GM21423 (cell line): ENCODE measurements around the gene BSPRY.
"Not testable (repeated sequence)": the region's sequence is repeated elsewhere in the genome, so short reads cannot be mapped to it uniquely, and the experiment has no call there.

Experiments used
- ATAC-seq: cut with Tn5 transposase; IDR thresholded peaks from one replicate; pipeline ENCODE4 v1.9.1; 2021; ENCODE audit warnings: mild to moderate bottlenecking, moderate library complexity; ENCODE audit not compliant: unreplicated experiment

The BSPRY gene

DNA sequence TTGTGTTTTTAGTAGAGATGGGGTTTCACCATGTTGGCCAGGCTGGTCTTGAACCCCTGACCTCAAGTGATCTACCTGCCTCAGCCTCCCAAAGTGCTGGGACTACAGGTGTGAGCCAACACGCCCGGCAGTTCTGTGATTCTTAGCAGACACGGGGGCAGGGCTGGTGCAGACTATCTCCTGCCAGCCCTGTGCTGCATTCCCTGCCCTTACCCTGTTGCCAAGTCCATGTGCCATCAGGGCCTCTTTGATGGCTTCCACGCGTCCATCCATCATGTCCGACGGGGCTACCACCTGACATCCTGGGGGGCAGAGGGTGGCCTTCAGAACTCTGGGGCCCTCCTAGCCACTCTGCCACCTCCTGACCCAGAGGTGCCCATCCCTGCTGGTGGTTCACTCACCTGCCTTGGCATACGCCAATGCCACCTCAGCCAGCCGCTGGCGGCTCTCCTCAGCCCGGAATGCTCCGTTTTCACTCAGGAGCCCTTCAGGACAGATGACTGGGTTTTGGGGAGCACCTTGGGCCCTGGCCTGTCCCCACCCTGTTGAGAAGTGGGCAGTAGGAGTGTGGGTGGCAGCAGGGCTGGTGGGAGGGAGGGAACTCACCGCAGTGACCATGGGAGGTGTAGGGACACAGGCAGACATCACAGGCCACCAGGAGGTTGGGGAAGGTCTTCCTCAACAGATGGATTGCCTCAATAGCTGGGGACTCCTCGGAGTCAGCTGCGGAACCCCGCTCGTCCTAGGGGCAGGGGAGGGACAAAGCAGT is 41.0 kb downstream of the BSPRY start:
- no peak for ATAC-seq

DNA sequence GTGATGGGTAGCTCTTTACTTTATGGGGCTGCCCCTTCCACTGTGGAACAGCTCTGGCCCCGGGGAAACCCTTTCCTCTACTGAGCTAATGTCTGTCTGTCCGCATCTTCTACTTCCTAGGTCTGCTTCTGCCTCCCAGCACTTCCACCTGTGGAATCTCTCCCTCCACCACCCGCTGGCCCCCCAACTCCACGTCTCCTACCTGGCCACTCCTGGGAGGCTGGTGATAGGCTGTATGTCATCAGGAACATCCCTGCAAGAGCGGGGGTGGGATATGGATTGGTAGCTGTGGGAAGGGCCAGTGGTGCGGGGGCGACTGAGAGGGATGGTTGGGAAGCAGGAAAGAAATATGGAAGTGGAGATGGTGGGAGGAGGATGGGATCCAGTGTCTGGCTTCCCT is 42.6 kb downstream of the BSPRY start:
- no peak for ATAC-seq

DNA sequence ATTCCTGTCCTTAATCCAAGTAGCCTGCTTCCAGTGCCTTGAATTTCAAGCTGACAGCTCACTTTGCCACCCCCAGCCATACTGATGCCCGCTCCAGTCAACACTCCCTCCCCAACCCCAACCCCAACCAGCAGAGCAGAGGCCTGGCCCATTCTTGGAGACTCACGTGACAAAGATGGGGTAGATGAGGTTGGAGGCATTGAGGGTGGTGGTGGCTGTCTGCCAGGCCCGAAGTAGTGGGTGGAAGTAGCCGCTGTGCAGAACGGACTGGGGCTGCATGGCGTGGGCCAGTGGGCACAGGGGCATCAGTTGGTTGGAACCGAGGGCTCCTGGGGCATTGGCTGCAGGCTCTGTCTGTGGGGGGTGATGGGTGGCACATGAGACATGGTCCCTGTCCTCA is 43.9 kb downstream of the BSPRY start:
- ATAC-seq = no peak

DNA sequence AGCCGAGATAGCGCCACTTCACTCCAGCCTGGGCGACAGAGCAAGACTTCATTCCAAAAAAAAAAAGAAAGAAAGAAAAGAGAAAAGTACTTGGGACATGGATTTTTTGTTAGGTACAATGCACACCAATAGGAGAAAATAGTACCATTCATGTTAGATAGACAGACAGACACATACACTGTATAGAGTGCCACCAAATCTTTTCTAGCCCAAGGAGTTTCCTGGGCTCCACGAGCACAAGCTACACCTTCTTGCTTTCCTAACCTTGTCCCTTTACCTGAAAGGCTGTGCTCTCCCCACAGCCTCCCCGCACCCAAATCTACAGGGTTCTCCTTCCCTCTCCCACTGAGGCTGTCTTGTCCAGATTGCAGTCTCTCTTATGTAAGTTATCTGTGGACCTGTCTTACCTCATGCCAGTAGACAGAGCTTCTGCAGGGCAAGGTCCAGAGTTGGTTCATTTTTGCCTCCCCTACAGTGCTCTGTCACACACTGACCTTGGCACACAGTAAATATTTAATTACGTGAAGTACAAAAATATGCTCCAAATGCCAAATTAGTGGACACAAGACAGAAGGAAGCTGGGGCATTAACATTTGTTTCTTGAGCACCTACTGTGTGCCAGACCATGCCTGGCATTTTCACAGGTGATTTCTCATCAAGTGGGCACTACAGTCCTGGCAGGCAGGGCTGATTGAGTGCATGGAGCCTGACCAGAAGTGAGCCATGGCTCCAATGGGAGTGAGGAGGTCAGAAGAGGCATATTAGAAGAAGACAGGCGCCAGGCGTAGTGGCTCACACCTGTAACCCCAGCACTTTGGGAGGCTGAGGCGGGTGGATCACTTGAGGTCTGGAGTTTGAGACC is 45.9 kb downstream of the BSPRY start:
- no peak for ATAC-seq

DNA sequence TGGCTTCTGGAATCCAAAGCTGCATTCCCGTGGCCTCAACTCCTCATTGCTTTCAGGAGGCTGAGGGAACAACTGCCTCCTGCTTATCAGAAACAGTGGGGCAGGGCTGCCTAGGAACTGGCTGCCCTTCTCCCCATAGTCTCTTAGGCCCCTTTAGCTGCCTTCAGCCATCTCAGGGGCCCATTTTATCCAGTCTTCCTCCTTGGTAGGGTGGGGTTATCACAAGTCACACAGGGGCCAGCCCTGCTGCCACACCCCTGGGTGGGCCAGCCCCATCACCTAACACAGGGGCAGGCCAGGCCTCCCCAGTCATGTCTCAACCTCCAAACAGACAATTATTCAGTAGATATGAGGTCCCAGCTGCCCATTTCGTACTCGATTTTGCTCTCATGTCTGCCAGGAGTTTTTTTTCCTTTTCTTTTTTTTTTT is 47.9 kb downstream of the BSPRY start:
- no peak for ATAC-seq

DNA sequence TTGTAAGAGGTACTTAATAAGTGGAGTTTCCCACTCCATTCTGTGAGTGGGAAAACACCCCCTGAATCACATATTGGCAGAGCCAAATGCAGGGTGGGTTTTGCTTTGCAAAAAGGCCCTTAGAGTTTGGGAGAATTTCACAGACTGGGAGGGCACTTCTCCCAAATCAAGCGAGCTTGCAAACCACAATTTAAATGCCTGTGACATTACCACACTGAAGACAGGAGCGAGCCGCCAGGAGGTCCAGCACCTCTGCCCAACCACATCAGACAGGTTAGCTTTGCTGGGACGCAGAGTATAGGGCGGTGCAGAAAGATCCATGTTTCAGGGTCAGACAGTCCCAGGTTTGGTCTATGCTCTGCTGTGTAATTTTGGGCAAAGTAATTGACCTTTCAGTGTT is 49.5 kb downstream of the BSPRY start:
- no peak for ATAC-seq

DNA sequence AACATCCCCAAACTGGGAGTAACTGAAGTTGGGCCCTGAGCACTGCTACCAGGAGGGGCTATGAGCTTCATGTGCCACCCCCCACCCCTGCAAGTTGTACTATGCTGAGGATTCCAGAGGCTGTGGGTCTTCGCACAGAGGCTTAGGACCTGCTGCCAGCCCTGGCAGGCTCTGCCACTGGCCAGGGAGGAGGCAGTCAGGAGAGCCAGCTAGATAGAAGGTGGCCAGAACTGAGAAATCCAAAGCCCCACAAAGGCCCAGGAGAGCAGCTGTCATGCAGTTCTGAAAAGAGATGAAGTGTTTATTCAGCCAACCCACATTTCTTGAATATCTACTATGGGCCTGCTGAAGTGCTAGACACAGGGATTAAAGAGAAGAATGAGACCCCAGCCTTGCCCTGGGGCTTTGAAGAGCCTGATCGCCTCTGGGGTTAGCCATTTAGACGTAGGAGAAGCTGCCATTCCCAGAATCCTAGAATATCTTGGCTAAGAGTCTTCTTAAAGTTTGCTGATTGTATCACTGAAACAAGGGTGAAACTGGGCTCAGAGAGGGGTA is 50.4 kb downstream of the BSPRY start:
- ATAC-seq = no peak

DNA sequence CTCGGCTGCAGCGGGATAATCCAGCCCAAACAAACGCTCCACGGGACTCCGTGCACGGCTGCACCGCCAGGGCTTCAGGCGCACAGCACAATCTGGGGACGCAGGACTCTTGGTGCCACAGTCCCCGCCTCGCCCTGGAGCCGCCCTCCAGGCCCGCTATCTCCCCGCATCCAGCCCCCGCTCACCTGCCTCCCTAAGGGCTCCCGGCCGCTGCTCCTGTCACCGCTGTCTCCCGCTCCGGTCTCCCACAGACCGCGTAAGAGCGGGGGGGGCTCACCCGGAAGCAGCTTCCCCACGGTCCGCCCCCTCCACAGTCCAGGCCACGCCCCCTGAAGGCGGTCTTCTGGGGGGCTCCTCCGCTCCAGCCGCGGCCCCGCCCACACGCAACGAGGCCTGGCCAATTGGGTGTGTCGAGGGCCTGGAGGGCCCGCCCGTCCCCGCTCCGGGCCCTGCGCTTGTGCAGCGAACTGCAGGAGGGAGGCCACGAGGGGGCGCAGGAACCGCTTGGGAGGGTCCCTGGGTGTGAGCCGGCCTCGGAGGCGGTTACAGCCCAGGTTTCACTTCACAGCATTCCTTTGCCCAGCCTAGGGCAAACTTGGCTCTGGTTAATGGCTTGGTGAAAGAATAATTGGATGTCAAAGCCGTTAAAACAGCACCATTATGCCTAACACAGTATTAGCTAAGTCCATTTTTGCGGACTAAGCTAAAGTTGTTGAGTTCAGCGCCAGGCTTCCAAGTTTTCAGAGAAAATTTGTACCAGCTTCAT is 51.9 kb downstream of the BSPRY start, which contains the start of gene ALAD:
Gene ALAD, minus strand, starts transcription at position 258 of the 766 bp plus-strand sequence. CDS start 7,725 bp downstream, outside the sequence.
- peak; percentile 98 for ATAC-seq

DNA sequence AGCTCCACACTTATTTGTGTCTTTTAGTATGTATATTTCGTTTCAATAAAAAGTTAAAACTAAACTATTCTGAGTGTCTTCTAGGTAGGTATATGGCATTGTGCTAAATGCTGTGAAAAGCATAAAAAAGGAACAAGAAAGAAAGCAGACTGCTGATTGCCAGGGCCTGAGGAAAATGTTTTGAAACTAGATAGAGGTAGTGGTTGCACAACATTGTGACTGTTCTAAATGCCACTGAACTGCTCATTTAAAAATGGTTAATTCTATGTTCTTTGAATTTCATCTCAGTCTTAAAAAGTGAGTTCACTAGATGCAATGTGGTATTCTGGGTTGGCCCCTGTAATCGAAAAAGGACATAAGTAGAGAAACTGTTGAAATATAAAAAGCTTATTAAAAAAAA is 54.3 kb downstream of the BSPRY start:
- ATAC-seq = no peak

DNA sequence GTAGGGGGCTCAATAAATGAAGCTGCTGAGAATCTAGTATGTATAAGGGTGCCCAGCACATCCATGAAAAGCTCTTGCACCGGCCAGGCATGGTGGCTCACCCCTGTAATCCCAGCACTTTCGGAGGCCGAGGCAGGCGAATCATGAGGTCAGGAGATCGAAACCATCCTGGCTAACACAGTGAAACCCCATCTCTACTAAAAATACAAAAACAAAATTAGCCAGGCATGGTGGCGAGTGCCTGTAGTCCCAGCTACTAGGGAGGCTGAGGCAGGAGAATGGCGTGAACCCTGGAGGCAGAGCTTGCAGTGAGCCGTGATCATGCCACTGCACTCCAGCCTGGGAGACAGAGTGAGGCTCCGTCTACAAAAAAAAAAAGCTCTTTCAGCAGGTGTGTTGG is 57.0 kb downstream of the BSPRY start:
- ATAC-seq = not testable (repeated sequence)

DNA sequence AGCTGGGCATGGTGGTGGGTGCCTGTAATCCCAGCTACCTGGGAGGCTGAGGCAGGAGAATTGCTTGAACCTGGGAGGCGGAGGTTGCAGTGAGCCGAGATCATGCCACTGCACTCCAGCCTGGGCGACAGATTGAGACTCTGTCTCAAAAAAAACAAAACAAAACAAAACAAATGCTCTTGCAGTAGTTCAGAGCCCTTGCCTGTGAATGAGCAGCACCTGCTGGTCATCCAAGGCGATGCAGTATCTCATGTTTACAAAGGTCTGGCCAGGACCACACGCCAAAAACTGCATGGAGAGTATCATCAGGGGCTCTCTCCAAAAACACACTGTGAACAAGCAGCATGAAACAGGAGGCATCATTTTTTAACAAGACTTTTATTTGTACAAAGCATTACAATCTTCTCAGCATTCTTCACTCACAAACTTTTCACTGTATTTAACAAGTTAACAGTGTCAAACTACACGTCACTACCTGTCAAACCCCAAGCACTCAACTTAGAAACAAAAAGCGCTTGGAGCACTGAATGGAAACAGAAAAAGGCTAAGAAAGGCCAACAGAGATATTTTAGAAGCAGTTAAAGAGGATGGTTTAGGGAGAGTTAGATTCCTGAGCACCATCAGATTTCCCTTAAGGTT is 57.7 kb downstream of the BSPRY start:
- ATAC-seq = not testable (repeated sequence)

DNA sequence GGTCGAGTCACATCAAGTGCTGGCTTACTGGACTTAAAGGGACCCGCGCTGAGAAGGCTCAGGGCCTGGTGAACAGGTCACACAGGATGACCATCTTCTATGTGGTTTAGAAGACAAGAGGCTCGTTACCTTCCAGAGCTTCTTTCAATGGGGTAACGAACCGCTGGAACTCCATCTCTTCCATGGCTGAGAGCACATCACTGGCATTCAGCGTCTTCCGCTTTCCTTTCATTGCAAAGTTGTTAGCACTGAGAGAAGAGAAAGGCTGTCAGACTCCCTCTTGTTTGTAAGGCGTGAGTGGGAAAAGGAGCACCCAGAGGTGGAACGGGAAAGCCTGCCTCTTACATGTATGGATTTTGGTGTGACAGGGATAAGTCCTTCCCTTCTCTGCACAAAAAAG is 60.1 kb downstream of the BSPRY start:
- ATAC-seq = no peak

DNA sequence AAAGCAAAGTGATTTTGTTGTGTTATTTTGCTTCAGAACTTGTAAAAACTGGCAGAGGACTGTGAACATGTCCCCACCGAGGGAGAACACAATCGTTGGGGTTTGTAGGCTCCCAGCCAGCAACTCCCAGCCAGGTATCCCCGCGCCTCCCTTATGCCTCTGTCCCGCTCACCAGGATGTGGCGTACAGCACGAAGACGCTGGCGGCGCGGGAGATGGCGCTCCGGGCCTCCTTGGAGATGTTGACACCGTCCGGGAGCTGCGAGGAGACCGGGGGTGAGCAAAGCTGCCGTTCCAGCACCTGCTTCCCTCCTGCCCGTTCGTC is 60.5 kb downstream of the BSPRY start:
- ATAC-seq = no peak

DNA sequence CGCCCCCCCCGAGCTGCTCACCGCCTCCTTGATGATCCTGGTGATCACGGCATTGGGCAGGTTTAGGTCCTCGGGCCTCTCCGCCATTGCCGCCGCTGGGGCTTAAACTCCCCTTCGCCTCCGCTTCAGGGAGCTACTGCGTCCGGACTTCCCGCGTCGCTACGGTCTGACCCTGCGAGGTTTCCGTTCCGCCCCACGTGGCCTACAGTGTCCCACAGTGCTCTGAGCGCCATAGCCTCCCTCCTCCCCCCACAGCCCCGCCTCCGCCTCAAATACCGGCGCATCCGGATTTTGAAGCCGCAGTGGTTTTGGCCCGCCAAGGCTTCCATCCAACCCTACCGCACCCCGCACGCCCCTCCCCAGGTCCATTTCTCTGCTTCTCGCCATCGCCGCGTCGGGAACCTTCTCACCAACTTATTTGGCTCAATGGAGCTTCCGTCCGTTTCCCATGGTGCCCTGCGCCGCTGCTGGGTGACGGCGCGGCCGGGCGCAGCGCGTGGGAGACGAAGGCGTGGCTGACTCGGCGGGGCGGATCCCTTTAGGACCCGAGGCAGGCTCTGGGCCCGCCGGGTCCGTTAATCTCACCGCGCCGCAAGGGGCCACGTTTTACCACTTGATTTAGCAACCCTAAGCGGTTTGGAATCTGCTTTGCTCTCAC is 61.0 kb downstream of the BSPRY start, which contains the start of the genes C9orf43 and POLE3:
Gene C9orf43, plus strand, starts transcription at position 541 of the 658 bp plus-strand sequence. CDS start 2,747 bp downstream, outside the sequence.
Gene POLE3, minus strand, starts transcription at position 469 of the 658 bp plus-strand sequence. Its CDS starts 382 bp downstream, at position 87.
- peak; percentile 92 for ATAC-seq

DNA sequence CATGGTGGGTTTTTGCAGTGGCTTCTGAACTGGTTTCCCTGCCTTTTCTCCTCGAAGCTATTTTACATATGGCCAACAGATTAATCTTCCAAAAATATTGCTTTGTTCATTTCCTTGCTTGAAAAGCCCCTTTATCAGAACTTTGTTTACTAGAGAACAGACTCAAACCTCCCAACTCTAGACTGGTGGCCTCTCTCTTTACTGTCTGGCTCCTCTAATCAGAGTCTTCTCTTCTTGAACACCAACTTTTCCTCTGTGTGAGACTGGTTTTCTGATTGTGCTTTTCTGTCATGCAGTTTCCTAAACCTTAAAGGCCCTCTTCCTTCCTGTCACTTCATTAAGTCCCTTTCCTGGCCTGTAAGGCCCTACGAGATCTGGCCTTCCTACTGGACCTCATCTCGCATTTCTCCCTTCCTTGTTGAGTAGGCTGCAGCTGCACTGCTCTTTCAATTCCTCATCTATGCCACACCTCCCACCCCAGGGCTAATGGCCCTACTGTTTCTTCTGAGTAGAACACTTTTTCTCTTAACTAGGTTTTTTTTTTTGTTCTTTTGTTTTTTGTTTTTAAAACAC is 66.9 kb downstream of the BSPRY start:
- ATAC-seq = peak; percentile 97

DNA sequence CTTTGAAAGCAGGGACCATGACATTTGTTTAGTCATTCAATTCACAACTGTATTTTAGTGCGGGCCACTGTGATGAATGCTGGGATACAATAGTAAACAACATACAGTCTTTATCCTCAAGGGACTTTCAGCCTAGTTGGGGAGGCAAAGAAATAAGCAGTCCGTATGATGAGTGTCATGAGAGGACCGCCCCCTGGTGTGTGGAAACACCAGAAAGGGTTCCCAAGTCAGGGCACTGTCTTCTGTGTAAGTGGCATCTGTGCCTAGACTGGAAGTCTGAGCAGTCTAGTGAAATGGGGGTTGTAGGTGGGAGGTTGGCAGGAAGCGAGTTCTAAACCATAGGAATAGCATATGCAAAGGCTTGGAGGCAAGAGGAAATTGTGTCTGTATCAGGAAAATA is 68.0 kb downstream of the BSPRY start:
- no peak for ATAC-seq
